HepG2 (cell line): ENCODE data around the gene DNAAF1. TPM values are rescaled to one million over a fixed set of nuclear protein-coding genes. Genes with fewer than 3 reads are reported as not detected.

Experiments
- GATAD1 ChIP-seq: IDR thresholded peaks from 2 replicates; pipeline ENCODE4 v1.6.1; 2016; ENCODE audit warnings: missing genetic modification reagents, missing compliant biosample characterization
- HCFC1 ChIP-seq: fragments of 150-350 bp; IDR thresholded peaks from 2 replicates; pipeline ENCODE4 v1.6.1; 2014; ENCODE audit warnings: low read depth, low read length
- HHEX ChIP-seq: IDR thresholded peaks from 2 replicates; pipeline ENCODE4 v1.6.1; 2016; ENCODE audit warnings: control low read depth
- NCOA2 ChIP-seq: sonication (generic); formaldehyde crosslinking; IDR thresholded peaks from 2 replicates; pipeline ENCODE4 v1.8.0; 2022; ENCODE audit warnings: inconsistent platforms
- NONO ChIP-seq, 2 experiments: fragments of 450-650 bp in 1 of 2; sonication (generic) in 1 of 2; formaldehyde crosslinking in 1 of 2; IDR thresholded peaks in 1 of 2; conservative IDR thresholded peaks in 1 of 2; 2 replicates each; pipeline versions ENCODE4 v1.6.1 to v1.8.0; 2017 to 2022; ENCODE audit warnings: mild to moderate bottlenecking in 1 of 2, missing genetic modification reagents in 1 of 2, moderate library complexity in 1 of 2
- PPARG ChIP-seq: conservative IDR thresholded peaks from 2 replicates; pipeline ENCODE4 v1.6.1; 2016; ENCODE audit warnings: missing biosample characterization, missing genetic modification reagents
- SSRP1 ChIP-seq: IDR thresholded peaks from 2 replicates; pipeline ENCODE4 v1.6.1; 2016; ENCODE audit warnings: control low read depth
- TBX3 ChIP-seq: fragments of 450-650 bp; IDR thresholded peaks from 2 replicates; pipeline ENCODE4 v1.6.1; 2017; ENCODE audit warnings: antibody characterized with exemption, mild to moderate bottlenecking, inconsistent platforms, borderline replicate concordance
- XRCC5 ChIP-seq: fragments of 200-400 bp; formaldehyde crosslinking; optimal IDR thresholded peaks from 2 replicates; pipeline ENCODE3; 2017; ENCODE audit warnings: mild to moderate bottlenecking, low read length
- ZNF256 ChIP-seq: sonication (generic); formaldehyde crosslinking; conservative IDR thresholded peaks from 2 replicates; pipeline ENCODE4 v1.4.0; 2020; ENCODE audit warnings: missing genetic modification reagents
- ZNF335 ChIP-seq: sonication (generic); formaldehyde crosslinking; IDR thresholded peaks from 2 replicates; pipeline ENCODE4 v1.4.0; 2020; ENCODE audit warnings: missing genetic modification reagents
- ZNF383 ChIP-seq: sonication (generic); formaldehyde crosslinking; IDR thresholded peaks from 2 replicates; pipeline ENCODE4 v1.4.0; 2020; ENCODE audit warnings: missing genetic modification reagents, mild to moderate bottlenecking, borderline replicate concordance
- ZNF543 ChIP-seq: sonication (generic); formaldehyde crosslinking; IDR thresholded peaks from 2 replicates; pipeline ENCODE4 v1.4.0; 2020; ENCODE audit warnings: mild to moderate bottlenecking, missing genetic modification reagents
- ZNF562 ChIP-seq: sonication (generic); formaldehyde crosslinking; IDR thresholded peaks from 2 replicates; pipeline ENCODE4 v1.8.0; 2022; ENCODE audit warnings: missing genetic modification reagents, borderline replicate concordance
- ZSCAN21 ChIP-seq: sonication (generic); formaldehyde crosslinking; IDR thresholded peaks from 2 replicates; pipeline ENCODE4 v1.8.0; 2022; ENCODE audit warnings: mild to moderate bottlenecking, missing genetic modification reagents, moderate library complexity, borderline replicate concordance
- polyA plus RNA-seq, 8 experiments: library from polyadenylated mRNA; depleted of rRNA in 3 of 8; stranded (reverse) in 7 of 8; unstranded in 1 of 8; fragments of >200 nt; fragmentation: Illumina TruSeq in 4 of 8; extraction: Trizol in 4 of 8; gene quantifications; 2 replicates each; pipeline versions ENCODE4 v1.2.1 to v1.2.3, GENCODE V29; 2011 to 2016; ENCODE audit warnings: low read depth in 4 of 8, missing spikeins in 1 of 8, mixed read lengths in 1 of 8; ENCODE audit not compliant: insufficient read depth in 1 of 8
- total RNA-seq, 5 experiments: library from RNA; depleted of rRNA; stranded (reverse); fragments of >200 nt; fragmentation: Illumina TruSeq; extraction: Trizol; gene quantifications; 2 replicates each; pipeline ENCODE4 v1.2.3, GENCODE V29; 2016; ENCODE audit warnings: low read depth in 1 of 5
- TF ChIP-seq, protein P1 (sequence below): sonication (generic); formaldehyde crosslinking; IDR thresholded peaks from 2 replicates; pipeline ENCODE4 v1.4.0; 2020; ENCODE audit warnings: missing genetic modification reagents
- TF ChIP-seq, protein P2 (sequence below): sonication (generic); formaldehyde crosslinking; IDR thresholded peaks from 2 replicates; pipeline ENCODE4 v1.4.0; 2020; ENCODE audit warnings: missing genetic modification reagents, borderline replicate concordance
- TF ChIP-seq, protein P3 (sequence below): sonication (generic); formaldehyde crosslinking; IDR thresholded peaks from 2 replicates; pipeline ENCODE4 v1.4.0; 2020; ENCODE audit warnings: missing genetic modification reagents
- TF ChIP-seq, protein P4 (sequence below): sonication (generic); formaldehyde crosslinking; IDR thresholded peaks from 2 replicates; pipeline ENCODE4 v1.8.1; 2023; ENCODE audit warnings: mild to moderate bottlenecking, missing genetic modification reagents
- TF ChIP-seq, protein P5 (sequence below): sonication (generic); formaldehyde crosslinking; IDR thresholded peaks from 2 replicates; pipeline ENCODE4 v1.8.1; 2023; ENCODE audit warnings: mild to moderate bottlenecking, moderate library complexity, missing genetic modification reagents

The DNAAF1 gene
- total and polyA plus RNA-seq, 2 of the 13 experiments (the other 11 are each of a cell fraction or from before 2014, with no cell fraction given) = 0.04 TPM; not detected in 1

DNA sequence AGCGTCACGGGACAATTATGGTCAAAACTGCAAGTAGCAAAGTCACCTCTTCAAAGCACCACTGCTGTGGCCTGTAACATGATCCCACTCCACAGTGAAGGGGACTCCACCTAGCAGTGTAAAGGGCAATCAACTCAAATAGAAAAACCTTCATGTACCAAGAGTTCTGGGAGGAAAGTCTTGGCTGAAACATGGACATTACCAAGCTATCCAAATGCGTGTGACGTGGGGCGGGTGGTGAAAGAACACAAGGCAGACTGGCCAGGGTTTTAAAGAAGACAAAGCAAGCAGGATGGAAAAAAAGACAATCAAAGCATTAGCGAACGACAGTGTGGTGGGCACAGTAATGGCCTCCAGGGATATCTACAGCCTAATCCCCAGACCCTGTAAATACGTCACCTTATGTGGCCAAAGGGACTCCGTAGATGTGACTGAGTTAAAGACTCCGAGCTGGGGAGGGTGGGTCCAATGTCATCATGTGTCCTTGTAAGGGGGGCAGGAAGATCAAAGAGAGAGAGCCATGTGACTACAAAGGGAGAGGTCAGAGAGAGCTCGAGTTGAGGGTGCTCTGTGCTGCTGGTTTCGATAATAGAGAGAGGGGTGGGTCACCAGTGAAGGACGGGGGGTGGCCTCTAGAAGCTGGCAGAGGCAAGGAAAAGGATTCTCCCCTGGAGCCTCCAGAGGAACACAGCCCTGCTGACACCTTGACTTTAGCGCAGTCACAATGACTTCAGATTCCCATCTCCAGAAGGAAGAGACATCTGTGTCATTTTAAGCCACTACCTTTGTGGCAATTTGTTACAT, 6.1 kb upstream of the DNAAF1 start (continued):
- TF ChIP-seq, protein P1, sequence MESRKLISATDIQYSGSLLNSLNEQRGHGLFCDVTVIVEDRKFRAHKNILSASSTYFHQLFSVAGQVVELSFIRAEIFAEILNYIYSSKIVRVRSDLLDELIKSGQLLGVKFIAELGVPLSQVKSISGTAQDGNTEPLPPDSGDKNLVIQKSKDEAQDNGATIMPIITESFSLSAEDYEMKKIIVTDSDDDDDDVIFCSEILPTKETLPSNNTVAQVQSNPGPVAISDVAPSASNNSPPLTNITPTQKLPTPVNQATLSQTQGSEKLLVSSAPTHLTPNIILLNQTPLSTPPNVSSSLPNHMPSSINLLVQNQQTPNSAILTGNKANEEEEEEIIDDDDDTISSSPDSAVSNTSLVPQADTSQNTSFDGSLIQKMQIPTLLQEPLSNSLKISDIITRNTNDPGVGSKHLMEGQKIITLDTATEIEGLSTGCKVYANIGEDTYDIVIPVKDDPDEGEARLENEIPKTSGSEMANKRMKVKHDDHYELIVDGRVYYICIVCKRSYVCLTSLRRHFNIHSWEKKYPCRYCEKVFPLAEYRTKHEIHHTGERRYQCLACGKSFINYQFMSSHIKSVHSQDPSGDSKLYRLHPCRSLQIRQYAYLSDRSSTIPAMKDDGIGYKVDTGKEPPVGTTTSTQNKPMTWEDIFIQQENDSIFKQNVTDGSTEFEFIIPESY = no peak
- TF ChIP-seq GATAD1 (peak; percentile 59), ZNF562 (CRISPR knock-in tag) (no peak), ZNF335 (CRISPR knock-in tag) (no peak), ZNF256 (CRISPR knock-in tag) (no peak), SSRP1 (no peak), ZNF383 (CRISPR knock-in tag) (no peak; the same call in 1 of the 2 replicates), TBX3 (no peak), XRCC5 (peak; percentile 53), NONO (IDR thresholded peaks at IDR 0.05) (no peak), NONO (CRISPR knock-in tag; conservative IDR thresholded peaks at IDR 0.05) (0 out of 2 replicates have a peak, but pooled peaks have one; percentile 45), HHEX (CRISPR knock-in tag) (no peak), PPARG (CRISPR knock-in tag) (0 out of 2 replicates have a peak, but pooled peaks have one; percentile 32), NCOA2 (CRISPR knock-in tag) (peak; percentile 63; the same call in 1 of the 2 replicates), ZNF543 (CRISPR knock-in tag) (no peak), HCFC1 (no peak), ZSCAN21 (0 out of 2 replicates have a peak, but pooled peaks have one; percentile 64)
- TF ChIP-seq, protein P2, sequence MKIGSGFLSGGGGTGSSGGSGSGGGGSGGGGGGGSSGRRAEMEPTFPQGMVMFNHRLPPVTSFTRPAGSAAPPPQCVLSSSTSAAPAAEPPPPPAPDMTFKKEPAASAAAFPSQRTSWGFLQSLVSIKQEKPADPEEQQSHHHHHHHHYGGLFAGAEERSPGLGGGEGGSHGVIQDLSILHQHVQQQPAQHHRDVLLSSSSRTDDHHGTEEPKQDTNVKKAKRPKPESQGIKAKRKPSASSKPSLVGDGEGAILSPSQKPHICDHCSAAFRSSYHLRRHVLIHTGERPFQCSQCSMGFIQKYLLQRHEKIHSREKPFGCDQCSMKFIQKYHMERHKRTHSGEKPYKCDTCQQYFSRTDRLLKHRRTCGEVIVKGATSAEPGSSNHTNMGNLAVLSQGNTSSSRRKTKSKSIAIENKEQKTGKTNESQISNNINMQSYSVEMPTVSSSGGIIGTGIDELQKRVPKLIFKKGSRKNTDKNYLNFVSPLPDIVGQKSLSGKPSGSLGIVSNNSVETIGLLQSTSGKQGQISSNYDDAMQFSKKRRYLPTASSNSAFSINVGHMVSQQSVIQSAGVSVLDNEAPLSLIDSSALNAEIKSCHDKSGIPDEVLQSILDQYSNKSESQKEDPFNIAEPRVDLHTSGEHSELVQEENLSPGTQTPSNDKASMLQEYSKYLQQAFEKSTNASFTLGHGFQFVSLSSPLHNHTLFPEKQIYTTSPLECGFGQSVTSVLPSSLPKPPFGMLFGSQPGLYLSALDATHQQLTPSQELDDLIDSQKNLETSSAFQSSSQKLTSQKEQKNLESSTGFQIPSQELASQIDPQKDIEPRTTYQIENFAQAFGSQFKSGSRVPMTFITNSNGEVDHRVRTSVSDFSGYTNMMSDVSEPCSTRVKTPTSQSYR = peak; percentile 77
- TF ChIP-seq, protein P3, sequence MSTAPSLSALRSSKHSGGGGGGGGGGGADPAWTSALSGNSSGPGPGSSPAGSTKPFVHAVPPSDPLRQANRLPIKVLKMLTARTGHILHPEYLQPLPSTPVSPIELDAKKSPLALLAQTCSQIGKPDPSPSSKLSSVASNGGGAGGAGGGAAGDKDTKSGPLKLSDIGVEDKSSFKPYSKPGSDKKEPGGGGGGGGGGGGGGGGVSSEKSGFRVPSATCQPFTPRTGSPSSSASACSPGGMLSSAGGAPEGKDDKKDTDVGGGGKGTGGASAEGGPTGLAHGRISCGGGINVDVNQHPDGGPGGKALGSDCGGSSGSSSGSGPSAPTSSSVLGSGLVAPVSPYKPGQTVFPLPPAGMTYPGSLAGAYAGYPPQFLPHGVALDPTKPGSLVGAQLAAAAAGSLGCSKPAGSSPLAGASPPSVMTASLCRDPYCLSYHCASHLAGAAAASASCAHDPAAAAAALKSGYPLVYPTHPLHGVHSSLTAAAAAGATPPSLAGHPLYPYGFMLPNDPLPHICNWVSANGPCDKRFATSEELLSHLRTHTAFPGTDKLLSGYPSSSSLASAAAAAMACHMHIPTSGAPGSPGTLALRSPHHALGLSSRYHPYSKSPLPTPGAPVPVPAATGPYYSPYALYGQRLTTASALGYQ = no peak
- TF ChIP-seq, protein P4, sequence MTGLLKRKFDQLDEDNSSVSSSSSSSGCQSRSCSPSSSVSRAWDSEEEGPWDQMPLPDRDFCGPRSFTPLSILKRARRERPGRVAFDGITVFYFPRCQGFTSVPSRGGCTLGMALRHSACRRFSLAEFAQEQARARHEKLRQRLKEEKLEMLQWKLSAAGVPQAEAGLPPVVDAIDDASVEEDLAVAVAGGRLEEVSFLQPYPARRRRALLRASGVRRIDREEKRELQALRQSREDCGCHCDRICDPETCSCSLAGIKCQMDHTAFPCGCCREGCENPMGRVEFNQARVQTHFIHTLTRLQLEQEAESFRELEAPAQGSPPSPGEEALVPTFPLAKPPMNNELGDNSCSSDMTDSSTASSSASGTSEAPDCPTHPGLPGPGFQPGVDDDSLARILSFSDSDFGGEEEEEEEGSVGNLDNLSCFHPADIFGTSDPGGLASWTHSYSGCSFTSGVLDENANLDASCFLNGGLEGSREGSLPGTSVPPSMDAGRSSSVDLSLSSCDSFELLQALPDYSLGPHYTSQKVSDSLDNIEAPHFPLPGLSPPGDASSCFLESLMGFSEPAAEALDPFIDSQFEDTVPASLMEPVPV (CRISPR knock-in tag) = peak; percentile 49; the same call in 1 of the 2 replicates
- TF ChIP-seq, protein P5, sequence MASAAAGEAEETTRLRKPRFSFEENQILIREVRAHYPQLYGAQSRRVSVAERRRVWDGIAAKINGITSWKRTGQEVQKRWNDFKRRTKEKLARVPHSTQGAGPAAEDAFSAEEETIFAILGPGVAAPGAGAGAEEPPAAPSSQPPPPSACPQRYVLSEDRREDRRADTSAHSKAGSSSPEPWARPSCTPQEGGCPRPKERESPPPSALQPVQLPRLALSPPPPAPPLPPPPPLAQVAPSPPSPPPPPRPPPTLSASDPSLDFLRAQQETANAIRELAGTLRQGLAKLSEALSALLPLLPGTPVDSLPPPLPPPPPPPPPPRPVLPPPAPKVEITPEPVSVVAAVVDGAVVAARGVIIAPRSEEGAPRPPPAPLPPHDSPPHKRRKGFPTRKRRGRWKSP (CRISPR knock-in tag) = peak; percentile 42; the same call in 1 of the 2 replicates
